NCI-H2196 treated with DMSO at 0.1 percent for 48 hours (cell line): ENCODE data around the gene GPANK1.

Experiments used
- DNase-seq: peaks from one replicate; lab custom pipeline; 2025; ENCODE audit not compliant: unreplicated experiment; lab: John Stamatoyannopoulos, UW

GPANK1 gene

GRCh38 chr6:31642798-31643570, 21.8 kb downstream of the GPANK1 start:
- DNase-seq = no peak

- DNase-seq = no peak
These were observed 23.4 kb downstream of the GPANK1 start for GRCh38 chr6:31641370-31641769.

- no peak for DNase-seq
These were observed 24.2 kb downstream of the GPANK1 start for GRCh38 chr6:31640612-31641011.

GRCh38 chr6:31639449-31639861, 25.3 kb downstream of the GPANK1 start:
- no peak for DNase-seq

GRCh38 chr6:31639043-31639442, 25.8 kb downstream of the GPANK1 start:
- DNase-seq = no peak

GRCh38 chr6:31636698-31637596, 27.9 kb downstream of the GPANK1 start:
- no peak for DNase-seq

- DNase-seq = no peak
These were observed 29.7 kb downstream of the GPANK1 start for GRCh38 chr6:31634969-31635575.

GRCh38 chr6:31634131-31634530, 30.7 kb downstream of the GPANK1 start:
- DNase-seq = no peak

GRCh38 chr6:31633447-31633846, 31.4 kb downstream of the GPANK1 start:
- DNase-seq = no peak

GRCh38 chr6:31632279-31632946, 32.4 kb downstream of the GPANK1 start:
- DNase-seq = no peak

- no peak for DNase-seq
These were observed 33.0 kb downstream of the GPANK1 start for GRCh38 chr6:31631681-31632278.

GRCh38 chr6:31631209-31631608, 33.6 kb downstream of the GPANK1 start:
- no peak for DNase-seq

GRCh38 chr6:31630177-31630934, 34.4 kb downstream of the GPANK1 start:
- DNase-seq = no peak

GRCh38 chr6:31629014-31629413, 35.8 kb downstream of the GPANK1 start:
- DNase-seq = no peak

- DNase-seq = no peak
These were observed 37.0 kb downstream of the GPANK1 start for GRCh38 chr6:31627690-31628287.

- DNase-seq = no peak
These were observed 37.8 kb downstream of the GPANK1 start for GRCh38 chr6:31626952-31627351.

GRCh38 chr6:31624070-31624469, 40.7 kb downstream of the GPANK1 start:
- DNase-seq = no peak

- DNase-seq = no peak
These were observed 42.1 kb downstream of the GPANK1 start for GRCh38 chr6:31622684-31623091.

GRCh38 chr6:31621991-31622390, 42.8 kb downstream of the GPANK1 start:
- DNase-seq = no peak
